Prostate gland (tissue), 2 donors: ENCODE measurements around the gene ALOXE3.

Source experiments
- CTCF ChIP-seq, 4 experiments: fragments of 200-600 bp in 2 of 4; fragments of 450-650 bp in 2 of 4; sonication (generic) in 2 of 4; IDR thresholded peaks; 1 replicate in 3 of 4; 2 replicates in 1 of 4; pipeline ENCODE4 v1.5.1; 2016 to 2019; ENCODE audit warnings: antibody characterized with exemption in 4 of 4, mild to moderate bottlenecking in 2 of 4, moderate library complexity in 2 of 4
- POLR2A ChIP-seq: fragments of 450-650 bp; IDR thresholded peaks from one replicate; pipeline ENCODE4 v1.6.1; 2016; ENCODE audit warnings: antibody characterized with exemption, mild to moderate bottlenecking

DNA sequence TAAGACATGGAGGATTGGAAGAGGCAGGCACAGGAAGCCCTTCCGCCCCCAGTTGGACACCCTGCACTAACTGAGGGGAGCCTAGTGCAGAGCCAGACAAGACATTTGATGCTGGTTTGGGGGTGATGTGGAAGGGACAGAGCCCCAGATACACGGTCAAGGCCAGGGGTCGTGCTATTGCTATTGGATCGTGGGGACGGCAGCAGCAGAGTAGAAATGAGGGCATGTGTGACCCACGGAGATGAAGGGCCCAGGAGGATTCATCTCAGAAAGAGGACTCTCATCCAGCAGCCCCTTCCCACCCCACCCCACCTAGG is 46.5 kb upstream of the ALOXE3 start:
- TF ChIP-seq CTCF (IDR thresholded peaks at IDR 0.05), result no peak
- no peak for TF ChIP-seq POLR2A
